Activated naive CD8-positive, alpha-beta T cell treated with anti-CD3 and anti-CD28 coated beads for 36 hours (primary cell): Measurements from ENCODE around the gene UTP14C. TPM values are rescaled to one million over a fixed set of nuclear protein-coding genes. Genes with fewer than 3 reads are reported as not detected.

Source experiments
- DNase-seq: peaks from one replicate; pipeline ENCODE4 v3.0.0; 2021
- H3K27ac Mint-ChIP-seq: one replicate; pipeline ENCODE4 v1.8.0; 2022; ENCODE audit warnings: mild to moderate bottlenecking, moderate library complexity, mixed read lengths
- H3K27me3 Mint-ChIP-seq: one replicate; pipeline ENCODE4 v1.8.0; 2022; ENCODE audit warnings: mild to moderate bottlenecking, mixed read lengths
- H3K36me3 Mint-ChIP-seq: one replicate; pipeline ENCODE4 v1.8.0; 2021; ENCODE audit warnings: mild to moderate bottlenecking, mixed read lengths
- H3K4me1 Mint-ChIP-seq: one replicate; pipeline ENCODE4 v1.8.0; 2021; ENCODE audit warnings: mixed read lengths
- H3K4me3 Mint-ChIP-seq: one replicate; pipeline ENCODE4 v1.8.0; 2022; ENCODE audit warnings: mild to moderate bottlenecking, moderate library complexity, mixed read lengths
- H3K9me3 Mint-ChIP-seq: one replicate; pipeline ENCODE4 v1.8.0; 2022; ENCODE audit warnings: mixed read lengths
- total RNA-seq, 2 experiments: library from RNA; stranded (reverse); gene quantifications; one replicate each; pipeline ENCODE4 v1.2.3, GENCODE V29; 2021

Gene UTP14C
- total RNA-seq, 2 experiments from 2014 or later = 9.7 to 9.9 TPM

DNA sequence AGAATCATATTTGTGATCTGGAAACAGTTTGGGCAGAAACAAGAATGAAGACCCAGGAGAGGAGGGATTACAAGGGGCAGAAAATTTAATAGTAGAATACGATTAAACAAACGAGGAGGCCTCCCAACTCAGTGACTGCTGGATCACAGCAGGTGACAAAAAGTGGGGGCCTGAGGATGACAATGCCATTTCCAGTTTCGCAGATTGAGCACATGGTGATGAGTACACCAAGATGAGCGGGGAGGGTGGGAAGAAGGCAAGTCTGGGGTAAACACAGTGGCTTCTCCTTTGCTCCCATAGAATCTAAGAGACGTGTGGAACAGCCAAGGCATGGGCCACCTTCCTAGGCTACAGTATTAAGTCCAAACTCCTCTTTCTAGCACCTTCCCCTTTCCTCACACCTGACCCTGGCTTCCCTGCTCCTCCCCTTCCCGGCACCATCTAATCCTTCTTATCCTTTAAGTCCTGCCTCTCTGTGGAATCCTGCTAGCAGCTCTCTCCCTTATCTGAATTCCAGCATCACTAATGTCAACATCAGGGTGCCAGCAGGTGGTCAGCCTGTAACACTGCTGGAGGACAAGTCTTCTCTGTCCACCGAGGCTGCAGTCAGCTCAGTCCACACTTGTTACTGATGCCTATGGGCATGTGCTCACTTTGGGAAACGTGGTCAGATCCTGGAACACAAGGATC is 26.7 kb upstream of the UTP14C start:
- Mint-ChIP-seq H3K4me1 (peaks cover 2% of the 10 kb centered on the region), H3K36me3 (no peaks in the 10 kb centered on the region), H3K27me3 (peaks cover 9% of the 10 kb centered on the region), H3K9me3 (no peaks in the 10 kb centered on the region), H3K4me3 (no peak overlapping the region), H3K27ac (no peak overlapping the region)
- DNase-seq = no peak

DNA sequence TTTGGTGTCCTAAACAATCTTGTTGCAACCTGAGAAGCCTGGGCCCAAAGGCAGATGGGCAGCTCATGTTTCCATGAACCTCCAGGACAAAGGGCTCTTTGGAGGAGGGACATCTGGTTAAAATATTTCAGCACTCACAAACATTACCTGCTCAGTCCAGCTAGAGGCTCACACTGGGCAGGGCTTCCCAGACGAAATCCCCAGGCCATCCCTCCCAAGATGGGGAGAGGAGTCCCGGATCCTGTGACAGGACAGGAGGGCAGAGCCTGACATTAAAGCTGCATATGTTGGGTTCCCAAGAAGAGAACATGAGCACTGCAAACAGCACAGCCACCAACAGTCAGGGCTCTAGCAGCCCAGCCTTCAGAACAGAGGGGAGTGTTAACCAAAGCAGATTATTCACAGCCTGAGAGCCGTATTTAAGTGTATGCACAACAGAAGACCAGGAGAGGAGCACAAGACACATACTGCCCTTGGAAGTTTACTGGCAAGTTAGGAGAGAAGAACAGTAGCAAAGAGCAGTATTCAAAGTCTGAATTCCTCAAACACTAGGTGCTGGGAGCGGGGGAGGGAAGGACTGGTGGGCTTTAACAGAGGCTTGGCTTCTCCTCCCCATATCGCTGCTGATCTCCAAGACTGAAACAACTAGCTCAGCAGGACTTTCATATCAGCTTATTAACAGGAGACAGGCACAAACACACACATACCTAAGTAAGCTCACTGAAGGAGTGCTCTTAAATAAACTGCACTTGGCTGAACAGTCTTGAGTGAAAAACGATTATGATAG is 25.6 kb upstream of the UTP14C start:
- Mint-ChIP-seq H3K36me3 (no peaks in the 10 kb centered on the region), H3K27ac (no peak overlapping the region), H3K4me3 (no peak overlapping the region), H3K4me1 (peaks cover 2% of the 10 kb centered on the region), H3K9me3 (no peaks in the 10 kb centered on the region), H3K27me3 (peaks cover 9% of the 10 kb centered on the region)
- no peak for DNase-seq

GRCh38 chr13:51999510-51999911 is 25.0 kb upstream of the UTP14C start:
- H3K27ac Mint-ChIP-seq = no peak overlapping the region
- H3K4me1 Mint-ChIP-seq = peaks cover 2% of the 10 kb centered on the region
- no peak overlapping the region for H3K4me3 Mint-ChIP-seq
- H3K27me3 Mint-ChIP-seq = peaks cover 9% of the 10 kb centered on the region
- no peaks in the 10 kb centered on the region for H3K36me3 Mint-ChIP-seq
- H3K9me3 Mint-ChIP-seq = no peaks in the 10 kb centered on the region
- DNase-seq = no peak

DNA sequence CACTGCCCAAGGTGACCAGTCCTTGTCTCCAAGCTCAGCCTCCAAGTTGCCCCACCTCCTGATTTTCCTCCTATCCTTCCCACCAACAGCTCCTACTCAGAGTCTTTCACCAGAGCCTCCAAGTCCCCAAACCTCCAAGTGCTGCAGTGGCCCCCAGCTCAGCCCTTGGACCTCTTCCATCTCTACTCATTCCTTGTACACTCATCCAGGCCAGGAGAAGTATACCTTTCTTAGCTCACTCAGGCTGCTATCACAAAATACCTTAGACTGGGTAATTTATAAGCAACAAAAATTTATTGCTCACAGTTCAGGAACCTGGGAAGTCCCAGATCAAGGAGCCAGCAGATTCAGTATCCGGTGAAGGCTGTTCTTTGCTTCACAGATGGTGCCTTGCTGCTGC is 24.6 kb upstream of the UTP14C start:
- H3K4me3 Mint-ChIP-seq = no peak overlapping the region
- H3K4me1 Mint-ChIP-seq = peaks cover 2% of the 10 kb centered on the region
- H3K27ac Mint-ChIP-seq = no peak overlapping the region
- no peaks in the 10 kb centered on the region for H3K36me3 Mint-ChIP-seq
- no peaks in the 10 kb centered on the region for H3K9me3 Mint-ChIP-seq
- H3K27me3 Mint-ChIP-seq = peaks cover 9% of the 10 kb centered on the region
- DNase-seq = no peak

DNA sequence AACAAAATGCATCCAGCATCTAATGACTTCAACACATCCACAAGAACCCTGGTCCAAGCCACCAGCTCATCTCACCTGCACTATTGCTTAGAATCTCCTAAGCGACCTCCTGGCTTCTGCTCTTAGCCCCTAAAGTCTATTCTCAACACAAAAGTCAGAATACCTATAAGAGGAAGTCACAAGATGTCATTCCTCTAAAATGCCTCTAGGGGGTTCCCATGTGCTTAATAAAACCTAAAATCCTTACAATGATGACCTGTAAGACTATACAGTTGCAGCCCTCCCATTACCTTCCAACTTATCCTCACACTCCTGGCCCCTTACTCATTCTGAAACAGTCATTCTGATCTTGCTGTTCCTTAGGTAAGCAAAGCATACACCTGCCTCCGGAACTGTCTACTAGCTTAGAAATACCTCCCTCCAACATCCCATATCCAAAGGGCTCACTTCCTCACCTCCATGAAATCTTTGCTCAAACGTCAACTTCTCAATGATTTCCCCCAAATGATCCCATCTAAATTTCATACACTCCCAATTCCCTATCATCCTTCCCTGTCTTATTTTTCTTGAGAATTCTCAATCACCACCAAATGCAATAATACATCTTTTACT is 23.3 kb upstream of the UTP14C start:
- no peak for DNase-seq
- no peaks in the 10 kb centered on the region for H3K9me3 Mint-ChIP-seq
- H3K27ac Mint-ChIP-seq = no peak overlapping the region

DNA sequence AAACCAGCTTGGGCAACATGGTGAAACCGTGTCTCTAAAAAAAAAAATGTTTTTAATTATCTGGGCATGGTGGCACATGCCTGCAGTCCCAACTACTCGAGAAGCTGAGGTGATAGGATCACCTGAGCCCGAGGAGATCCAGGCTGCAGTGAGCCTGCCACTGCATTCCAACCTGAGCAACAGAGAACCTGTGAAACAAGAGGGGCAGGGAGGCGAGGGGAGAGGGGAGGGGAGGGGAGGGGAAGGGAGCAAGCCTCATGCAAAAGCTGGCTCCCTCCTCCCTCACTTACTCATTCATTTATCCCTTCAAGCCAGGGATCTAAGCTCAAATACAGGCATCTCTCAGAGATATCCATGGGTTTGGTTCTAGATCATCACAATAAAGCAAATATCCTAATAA is 22.1 kb upstream of the UTP14C start:
- Mint-ChIP-seq H3K9me3 (no peaks in the 10 kb centered on the region), H3K36me3 (no peaks in the 10 kb centered on the region), H3K27me3 (peaks cover 1% of the 10 kb centered on the region), H3K27ac (no peak overlapping the region), H3K4me1 (no peaks in the 10 kb centered on the region), H3K4me3 (no peak overlapping the region)
- DNase-seq = no peak

More for the DNA sequence above, 23.3 kb upstream of the UTP14C start:
- Mint-ChIP-seq H3K4me3 (no peak overlapping the region), H3K27me3 (peaks cover 9% of the 10 kb centered on the region), H3K4me1 (no peaks in the 10 kb centered on the region), H3K36me3 (no peaks in the 10 kb centered on the region)

- H3K4me1 Mint-ChIP-seq = no peaks in the 10 kb centered on the region
- DNase-seq = no peak
- no peaks in the 10 kb centered on the region for H3K9me3 Mint-ChIP-seq
- no peak overlapping the region for H3K27ac Mint-ChIP-seq
- H3K4me3 Mint-ChIP-seq = no peak overlapping the region
- H3K27me3 Mint-ChIP-seq = peaks cover 4% of the 10 kb centered on the region
- no peaks in the 10 kb centered on the region for H3K36me3 Mint-ChIP-seq
These were observed 20.9 kb upstream of the UTP14C start for GRCh38 chr13:52003541-52003940.

- no peak for DNase-seq
- no peak overlapping the region for H3K4me3 Mint-ChIP-seq
- no peaks in the 10 kb centered on the region for H3K9me3 Mint-ChIP-seq
These were observed 19.9 kb upstream of the UTP14C start for GRCh38 chr13:52004511-52005170.

GRCh38 chr13:52005841-52006522 is 18.5 kb upstream of the UTP14C start:
- H3K27me3 Mint-ChIP-seq = peaks cover 20% of the 10 kb centered on the region
- H3K27ac Mint-ChIP-seq = no peak overlapping the region
- H3K4me1 Mint-ChIP-seq = peaks cover 3% of the 10 kb centered on the region
- H3K9me3 Mint-ChIP-seq = no peaks in the 10 kb centered on the region
- H3K36me3 Mint-ChIP-seq = no peaks in the 10 kb centered on the region
- no peak for DNase-seq
- no peak overlapping the region for H3K4me3 Mint-ChIP-seq

More at GRCh38 chr13:52004511-52005170, 19.9 kb upstream of the UTP14C start:
- Mint-ChIP-seq H3K4me1 (no peaks in the 10 kb centered on the region), H3K27me3 (peaks cover 6% of the 10 kb centered on the region), H3K27ac (no peak overlapping the region), H3K36me3 (no peaks in the 10 kb centered on the region)

DNA sequence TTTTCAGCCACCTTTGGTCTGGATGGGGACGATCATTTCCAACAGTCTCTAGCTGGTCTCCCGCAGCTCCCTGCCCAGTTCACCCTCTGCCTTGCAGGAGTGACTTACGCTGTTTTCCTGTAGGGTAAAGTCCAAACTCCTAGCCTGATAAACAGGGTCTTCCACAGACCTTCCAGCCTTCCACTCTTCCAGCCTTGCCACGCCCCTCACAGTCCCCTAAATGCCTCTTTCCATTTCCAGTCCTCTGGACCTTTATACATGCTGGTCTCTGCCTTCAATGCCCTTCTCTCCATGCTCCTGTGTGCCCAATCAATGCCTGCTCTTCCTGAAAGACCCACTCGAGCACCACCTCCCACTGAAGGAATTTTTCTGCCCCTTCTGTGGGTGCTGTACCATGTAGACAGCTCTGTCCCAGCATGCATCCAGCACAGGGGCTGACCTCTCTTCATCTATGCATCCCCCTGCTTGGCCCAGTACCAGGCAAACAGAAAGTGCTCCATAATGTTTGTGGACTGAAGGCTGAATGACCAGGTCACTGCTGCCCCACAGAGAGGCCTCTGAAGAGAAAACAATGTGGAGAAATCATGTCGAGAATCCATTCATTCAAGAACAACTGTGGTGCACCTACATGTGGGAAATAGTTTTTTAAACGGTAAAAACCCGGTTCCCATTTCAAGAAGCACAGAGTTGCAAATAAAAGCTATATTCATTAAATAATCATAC is 17.8 kb upstream of the UTP14C start:
- Mint-ChIP-seq H3K4me3 (no peak overlapping the region), H3K9me3 (no peaks in the 10 kb centered on the region), H3K27ac (no peak overlapping the region), H3K27me3 (peaks cover 23% of the 10 kb centered on the region), H3K4me1 (peaks cover 6% of the 10 kb centered on the region), H3K36me3 (no peaks in the 10 kb centered on the region)
- DNase-seq = no peak

- no peak for DNase-seq
- Mint-ChIP-seq H3K36me3 (no peaks in the 10 kb centered on the region), H3K4me1 (peaks cover 14% of the 10 kb centered on the region), H3K27ac (no peak overlapping the region), H3K27me3 (peaks cover 23% of the 10 kb centered on the region), H3K4me3 (no peak overlapping the region), H3K9me3 (no peaks in the 10 kb centered on the region)
These were observed 14.5 kb upstream of the UTP14C start for GRCh38 chr13:52009946-52010345.

- H3K9me3 Mint-ChIP-seq = no peaks in the 10 kb centered on the region
- peak within 1 kb of the TSS; percentile 95 for H3K27ac Mint-ChIP-seq
- H3K36me3 Mint-ChIP-seq = peaks cover 6% of the 10 kb centered on the region
These were observed 13.4 kb upstream of the UTP14C start, which contains the start of gene ATP7B for GRCh38 chr13:52010890-52011631. Gene ATP7B (minus strand): TSS chr13:52011450. CDS start chr13:52011337, 113 bp downstream.

GRCh38 chr13:52011632-52012511 is 12.6 kb upstream of the UTP14C start, which contains the start of gene ALG11:
Gene ALG11 (plus strand): TSS chr13:52012398. CDS start chr13:52012419, 21 bp downstream.
- Mint-ChIP-seq H3K4me3 (peak within 1 kb of the TSS; percentile 99), H3K27ac (peak within 1 kb of the TSS; percentile 95), H3K27me3 (peaks cover 23% of the 10 kb centered on the region), H3K4me1 (peaks cover 17% of the 10 kb centered on the region), H3K9me3 (no peaks in the 10 kb centered on the region), H3K36me3 (peaks cover 13% of the 10 kb centered on the region)
- DNase-seq = peak; percentile 99

More at GRCh38 chr13:52010890-52011631, 13.4 kb upstream of the UTP14C start, which contains the start of gene ATP7B:
- Mint-ChIP-seq H3K4me1 (peaks cover 17% of the 10 kb centered on the region), H3K4me3 (peak within 1 kb of the TSS; percentile 99), H3K27me3 (peaks cover 23% of the 10 kb centered on the region)
- peak; percentile 35 for DNase-seq
